ENCODE results near the gene DUSP22. TPM values are rescaled to one million over a fixed set of nuclear protein-coding genes. Genes with fewer than 3 reads are reported as not detected.

The DUSP22 gene
- total and polyA plus RNA-seq, 8 donors: 27.3 to 48.8 (median 33.7) TPM

DNA sequence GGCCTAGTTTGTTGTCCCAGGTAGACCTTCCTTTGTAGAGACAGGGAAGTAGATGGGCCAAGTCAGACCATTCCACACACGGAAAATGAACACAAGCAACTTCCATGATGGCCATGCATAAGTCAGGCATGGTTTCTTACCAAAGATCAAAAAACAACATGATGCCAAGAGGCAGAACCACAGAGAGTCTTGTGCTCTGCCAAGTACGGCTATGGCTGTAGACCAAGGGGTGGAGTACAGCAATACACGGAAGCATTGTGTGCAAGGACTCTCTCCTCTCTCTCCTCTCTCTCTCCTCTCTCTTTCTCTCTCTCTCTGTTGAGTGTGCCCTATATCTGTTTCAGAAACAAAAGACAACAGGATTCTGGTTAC is 4.8 kb upstream of the DUSP22 start:
- DNase-seq (no peak), ATAC-seq (no peak)
- TF ChIP-seq, protein P1, sequence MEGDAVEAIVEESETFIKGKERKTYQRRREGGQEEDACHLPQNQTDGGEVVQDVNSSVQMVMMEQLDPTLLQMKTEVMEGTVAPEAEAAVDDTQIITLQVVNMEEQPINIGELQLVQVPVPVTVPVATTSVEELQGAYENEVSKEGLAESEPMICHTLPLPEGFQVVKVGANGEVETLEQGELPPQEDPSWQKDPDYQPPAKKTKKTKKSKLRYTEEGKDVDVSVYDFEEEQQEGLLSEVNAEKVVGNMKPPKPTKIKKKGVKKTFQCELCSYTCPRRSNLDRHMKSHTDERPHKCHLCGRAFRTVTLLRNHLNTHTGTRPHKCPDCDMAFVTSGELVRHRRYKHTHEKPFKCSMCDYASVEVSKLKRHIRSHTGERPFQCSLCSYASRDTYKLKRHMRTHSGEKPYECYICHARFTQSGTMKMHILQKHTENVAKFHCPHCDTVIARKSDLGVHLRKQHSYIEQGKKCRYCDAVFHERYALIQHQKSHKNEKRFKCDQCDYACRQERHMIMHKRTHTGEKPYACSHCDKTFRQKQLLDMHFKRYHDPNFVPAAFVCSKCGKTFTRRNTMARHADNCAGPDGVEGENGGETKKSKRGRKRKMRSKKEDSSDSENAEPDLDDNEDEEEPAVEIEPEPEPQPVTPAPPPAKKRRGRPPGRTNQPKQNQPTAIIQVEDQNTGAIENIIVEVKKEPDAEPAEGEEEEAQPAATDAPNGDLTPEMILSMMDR (IDR thresholded peaks at IDR 0.05): no peak
- Histone ChIP-seq H3K27ac (no peak overlapping the region), H3K27me3 (no peaks in the 10 kb centered on the region), H3K36me3 (no peaks in the 10 kb centered on the region), H3K4me1 (peaks cover 0 to 21% of the 10 kb centered on the region in 2 donors), H3K4me3 (no peak overlapping the region), H3K9me3 (no peaks in the 10 kb centered on the region)
- intact Hi-C loops (cut with DNase I): no loop called here

DNA sequence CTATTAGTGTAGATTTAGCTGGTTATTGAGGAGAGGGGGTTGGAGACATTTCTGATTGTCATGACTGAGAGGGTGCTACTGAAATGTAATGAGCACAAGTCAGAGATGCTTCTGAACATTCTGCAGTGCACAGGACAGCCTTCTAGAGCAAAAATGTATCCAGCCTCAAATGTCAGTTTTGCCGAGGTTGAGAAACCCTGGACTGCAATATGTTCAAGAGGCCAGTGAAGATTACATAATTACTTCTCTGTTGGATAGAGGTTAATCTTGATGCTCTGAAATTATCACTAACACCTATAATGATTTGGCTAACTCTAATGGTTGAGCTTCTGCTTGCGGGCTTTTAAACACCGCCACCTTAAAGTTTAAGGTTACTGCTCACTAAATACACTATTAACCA is 3.4 kb upstream of the DUSP22 start:
- no peaks in the 10 kb centered on the region for H3K9me3 ChIP-seq
- no peaks in the 10 kb centered on the region for H3K27me3 ChIP-seq
- DNase-seq: no peak
- intact Hi-C loops (cut with DNase I): no loop called here
- TF ChIP-seq, protein P1 (IDR thresholded peaks at IDR 0.05): no peak
- H3K4me1 ChIP-seq: peaks cover 2 to 27% of the 10 kb centered on the region in 2 donors
- no peaks in the 10 kb centered on the region for H3K36me3 ChIP-seq
- ATAC-seq: no peak
- no peak overlapping the region for H3K4me3 ChIP-seq
- no peak overlapping the region for H3K27ac ChIP-seq

DNA sequence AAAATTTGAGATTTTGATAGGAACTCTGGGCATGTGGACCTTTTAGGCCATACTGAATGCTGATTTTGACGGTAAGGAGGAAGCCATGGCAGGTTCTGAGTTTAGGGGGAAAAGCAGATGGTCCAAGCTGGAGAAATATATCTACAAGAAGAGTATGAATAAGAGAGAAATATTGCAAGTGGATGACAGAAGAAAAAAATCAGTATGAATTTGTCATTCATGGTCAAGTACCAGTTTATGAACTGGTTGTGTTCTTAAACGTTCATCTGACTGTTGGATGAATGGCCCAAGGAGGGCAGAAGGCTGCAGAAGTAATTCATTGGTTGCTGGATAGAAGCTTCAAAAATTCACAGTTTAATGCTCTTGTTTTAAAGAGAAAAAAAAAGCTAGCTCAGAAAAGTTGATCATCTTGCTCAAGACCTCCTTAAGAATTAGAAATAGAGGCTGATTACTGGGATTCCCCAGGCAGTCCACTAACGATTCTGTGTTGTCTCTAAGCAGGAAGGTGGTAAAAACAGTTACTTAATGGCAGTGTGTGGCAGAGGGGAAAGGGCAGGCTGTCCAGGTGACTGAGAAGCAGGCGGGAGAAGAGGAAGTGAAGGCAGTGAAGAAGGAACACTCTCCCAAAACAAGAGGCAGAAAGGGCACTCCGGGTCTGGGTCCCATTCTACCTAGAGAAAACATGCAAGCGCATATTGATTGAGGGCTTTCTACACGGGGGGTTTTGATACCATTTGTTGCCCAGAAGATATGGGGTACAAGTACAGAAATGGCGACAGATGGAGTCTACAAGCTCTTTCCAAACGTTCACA is 2.0 kb upstream of the DUSP22 start:
- H3K27ac ChIP-seq: no peak overlapping the region
- H3K27me3 ChIP-seq: no peaks in the 10 kb centered on the region

DNA sequence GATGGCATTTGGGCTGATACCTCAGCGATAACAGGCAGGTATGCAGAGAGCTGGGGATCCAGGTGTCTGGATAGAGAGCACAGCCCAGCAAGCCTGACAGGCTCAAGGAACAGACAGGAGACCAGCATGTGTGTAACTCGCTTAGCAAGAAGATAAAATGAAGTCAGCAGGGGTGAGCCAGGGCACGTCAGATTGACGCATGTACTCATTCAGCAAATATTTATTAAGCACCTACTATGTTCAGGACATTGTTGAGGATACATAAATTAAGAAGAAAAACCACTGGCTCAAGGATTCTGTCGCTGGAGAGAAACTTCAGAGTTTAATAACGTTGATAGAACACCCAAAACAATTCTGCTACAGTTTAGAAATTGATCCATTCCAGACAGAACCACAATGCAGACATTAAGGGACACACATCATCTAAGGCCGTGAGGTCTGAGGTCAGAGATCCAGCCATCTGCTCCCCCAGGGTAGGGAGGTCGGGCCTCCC is 1.0 kb upstream of the DUSP22 start:
- TF ChIP-seq, protein P1 (IDR thresholded peaks at IDR 0.05): no peak
- intact Hi-C loops (cut with DNase I): no loop called here
- H3K4me1 ChIP-seq: peaks cover 13 to 51% of the 10 kb centered on the region in 2 donors
- DNase-seq: no peak
- peak; percentile 1 for ATAC-seq
- H3K27me3 ChIP-seq: no peaks in the 10 kb centered on the region
- H3K36me3 ChIP-seq: no peaks in the 10 kb centered on the region
- H3K27ac ChIP-seq: peak overlapping the region; percentile 98 to 99
- no peaks in the 10 kb centered on the region for H3K9me3 ChIP-seq
- H3K4me3 ChIP-seq: peak overlapping the region; percentile 57 to 70

More for the DNA sequence above, 2.0 kb upstream of the DUSP22 start:
- DNase-seq: no peak
- intact Hi-C loops (cut with DNase I): no loop called here
- Histone ChIP-seq H3K36me3 (no peaks in the 10 kb centered on the region), H3K4me3 (no peak overlapping the region), H3K9me3 (no peaks in the 10 kb centered on the region), H3K4me1 (peaks cover 13 to 42% of the 10 kb centered on the region in 2 donors)
- ATAC-seq: no peak
- TF ChIP-seq, protein P1 (IDR thresholded peaks at IDR 0.05): no peak

DNA sequence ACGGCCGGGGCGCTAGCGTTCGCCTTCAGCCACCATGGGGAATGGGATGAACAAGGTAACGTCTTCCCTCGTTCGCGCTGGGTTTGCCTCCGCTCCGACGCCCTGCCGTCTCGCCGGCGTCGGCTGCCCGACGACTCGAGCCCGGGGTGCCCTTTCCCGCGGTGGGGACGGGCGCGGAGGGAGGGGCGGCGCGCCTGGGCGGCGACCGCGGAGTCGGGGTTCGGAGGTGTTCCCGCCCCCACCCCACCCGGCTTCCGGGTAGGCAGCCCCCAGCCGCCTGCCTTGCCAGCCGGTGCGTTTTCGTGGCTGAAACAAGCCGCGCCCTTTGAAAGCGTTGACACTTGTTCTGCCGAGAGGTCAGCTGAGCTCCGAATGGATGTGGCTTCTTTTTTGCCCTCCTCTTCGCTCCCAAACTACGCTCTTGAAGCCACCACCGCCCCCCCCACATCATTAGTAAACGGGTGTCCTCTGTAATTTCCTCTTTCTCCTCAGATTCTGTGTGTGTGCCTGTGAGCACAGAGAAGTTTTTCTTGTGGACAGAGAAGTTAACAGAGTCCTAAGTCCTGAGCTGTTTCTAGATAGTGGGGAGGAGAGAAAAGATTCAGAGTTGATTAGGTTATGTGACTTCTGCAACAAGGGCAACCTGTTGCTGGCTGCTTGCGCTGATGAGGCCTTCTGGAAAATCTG is 362 bp downstream of the DUSP22 start:
- peak overlapping the region; percentile 98 to 99 for H3K27ac ChIP-seq
- ATAC-seq: peak; percentile 73
- H3K27me3 ChIP-seq: no peaks in the 10 kb centered on the region
- H3K4me3 ChIP-seq: peak overlapping the region; percentile 57 to 70
- H3K9me3 ChIP-seq: no peaks in the 10 kb centered on the region
- intact Hi-C loops (cut with DNase I): no loop called here
- peaks cover 13 to 65% of the 10 kb centered on the region in 2 donors for H3K4me1 ChIP-seq
- TF ChIP-seq, protein P1 (IDR thresholded peaks at IDR 0.05): no peak
- H3K36me3 ChIP-seq: no peaks in the 10 kb centered on the region
- DNase-seq: peak in 3 of 4 donors; percentile 69 to 95 (median 88)
